Left lung (tissue), 10 donors: ENCODE measurements around the gene SEZ6. TPM values are rescaled to one million over a fixed set of nuclear protein-coding genes. Genes with fewer than 3 reads are reported as not detected.

Source experiments
- ATAC-seq: fragments of 200-7000 bp; cut with Tn5 transposase; one replicate; pipeline ENCODE4 v1.9.1; 2020; ENCODE audit warnings: moderate library complexity
- DNase-seq, 4 donors: peaks; one replicate each; pipeline ENCODE4 v3.0.0-alpha.2; 2013 to 2020
- H3K27ac ChIP-seq, 2 donors: fragments of 200-600 bp; sonication (generic) in 1 of 2; one replicate each; pipeline versions ENCODE4 v1.5.0 to v1.8.0; 2020 to 2021
- H3K27me3 ChIP-seq, 2 donors: fragments of 200-600 bp; sonication (generic) in 1 of 2; one replicate each; pipeline versions ENCODE4 v1.5.0 to v1.8.0; 2020 to 2021
- H3K36me3 ChIP-seq, 2 donors: fragments of 200-600 bp; sonication (generic) in 1 of 2; one replicate each; pipeline versions ENCODE4 v1.5.0 to v1.8.0; 2020 to 2021
- H3K4me1 ChIP-seq, 2 donors: fragments of 200-600 bp; one replicate each; pipeline ENCODE4 v1.8.0; 2021
- H3K4me3 ChIP-seq, 2 donors: fragments of 200-600 bp; sonication (generic) in 1 of 2; one replicate each; pipeline versions ENCODE4 v1.5.0 to v1.8.0; 2020 to 2021; ENCODE audit warnings: mild to moderate bottlenecking in 1 of 2
- H3K9me3 ChIP-seq, 2 donors: fragments of 200-600 bp; sonication (generic) in 1 of 2; one replicate each; pipeline versions ENCODE4 v1.5.0 to v1.8.0; 2020 to 2021
- intact Hi-C, 2 donors: fragments of 100-400 bp; cut with DNase I; formaldehyde crosslinking; loops; one replicate each; pipeline versions ENCODE4 v1.11.2 to v1.14.2; 2022
- polyA plus RNA-seq, 6 donors: library from polyadenylated mRNA; unstranded; fragments of 120-200 nt; gene quantifications; one replicate each; pipeline ENCODE4 v1.2.1, GENCODE V29; 2013; ENCODE audit not compliant: insufficient read length in 6 of 6
- total RNA-seq, 2 donors: library from RNA; stranded (reverse); fragmentation: NEBNext Ultra II Directional; extraction: Animal tissue kit (Norgen Biotek cat#: 25700); gene quantifications; one replicate each; pipeline ENCODE4 v1.2.1, GENCODE V29; 2021
- TF ChIP-seq, protein P1 (sequence below), 2 donors: fragments of 200-600 bp; sonication (generic) in 1 of 2; IDR thresholded peaks; one replicate each; pipeline versions ENCODE4 v1.5.0 to v1.8.0; 2021; ENCODE audit warnings: antibody characterized with exemption in 2 of 2
- donor health status: DM: no; HTN: yes; CAD: no.
- donor health status: DM: no; HTN: no; CAD: no.

SEZ6 gene
- total and polyA plus RNA-seq, 8 donors, result 0.09 to 1.2 (median 0.81) TPM; not detected in 1

GRCh38 chr17:28917465-28917864, 88.4 kb downstream of the SEZ6 start:
- Histone ChIP-seq H3K9me3 (no peaks in the 10 kb centered on the region), H3K4me3 (no peak overlapping the region), H3K27me3 (no peaks in the 10 kb centered on the region), H3K36me3 (peaks cover 0 to 100% of the 10 kb centered on the region in 2 donors), H3K4me1 (peaks cover 0 to 5% of the 10 kb centered on the region in 2 donors), H3K27ac (peak overlapping the region in 1 of 2 donors; percentile 11)
- intact Hi-C loops, result no loop called here
- TF ChIP-seq, protein P1, sequence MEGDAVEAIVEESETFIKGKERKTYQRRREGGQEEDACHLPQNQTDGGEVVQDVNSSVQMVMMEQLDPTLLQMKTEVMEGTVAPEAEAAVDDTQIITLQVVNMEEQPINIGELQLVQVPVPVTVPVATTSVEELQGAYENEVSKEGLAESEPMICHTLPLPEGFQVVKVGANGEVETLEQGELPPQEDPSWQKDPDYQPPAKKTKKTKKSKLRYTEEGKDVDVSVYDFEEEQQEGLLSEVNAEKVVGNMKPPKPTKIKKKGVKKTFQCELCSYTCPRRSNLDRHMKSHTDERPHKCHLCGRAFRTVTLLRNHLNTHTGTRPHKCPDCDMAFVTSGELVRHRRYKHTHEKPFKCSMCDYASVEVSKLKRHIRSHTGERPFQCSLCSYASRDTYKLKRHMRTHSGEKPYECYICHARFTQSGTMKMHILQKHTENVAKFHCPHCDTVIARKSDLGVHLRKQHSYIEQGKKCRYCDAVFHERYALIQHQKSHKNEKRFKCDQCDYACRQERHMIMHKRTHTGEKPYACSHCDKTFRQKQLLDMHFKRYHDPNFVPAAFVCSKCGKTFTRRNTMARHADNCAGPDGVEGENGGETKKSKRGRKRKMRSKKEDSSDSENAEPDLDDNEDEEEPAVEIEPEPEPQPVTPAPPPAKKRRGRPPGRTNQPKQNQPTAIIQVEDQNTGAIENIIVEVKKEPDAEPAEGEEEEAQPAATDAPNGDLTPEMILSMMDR (IDR thresholded peaks at IDR 0.05), result no peak
- no peak for ATAC-seq
- DNase-seq, result no peak

DNA sequence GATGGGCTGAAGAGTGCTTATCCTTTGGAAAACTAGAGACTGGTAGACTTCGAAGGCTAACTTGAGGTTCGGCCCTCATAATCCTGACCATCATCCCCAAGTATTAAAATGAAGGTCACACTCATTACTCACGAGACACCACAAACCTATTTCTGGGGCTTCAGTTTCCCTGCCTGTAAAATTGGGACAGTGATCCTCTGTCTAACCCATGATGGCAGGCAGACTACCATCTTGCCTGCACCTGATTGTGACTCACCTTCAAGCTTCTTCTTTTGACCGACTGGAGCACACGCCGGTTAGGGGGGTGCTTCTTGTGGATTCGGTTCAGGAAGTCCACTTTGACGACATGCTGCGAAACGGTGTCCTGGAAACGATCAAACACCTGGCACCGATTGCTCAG, 88.8 kb downstream of the SEZ6 start:
- H3K4me1 ChIP-seq, result peaks cover 0 to 9% of the 10 kb centered on the region in 2 donors
- H3K27me3 ChIP-seq, result no peaks in the 10 kb centered on the region
- intact Hi-C loops, result no loop called here
- no peak overlapping the region for H3K27ac ChIP-seq
- no peak for DNase-seq
- no peaks in the 10 kb centered on the region for H3K9me3 ChIP-seq
- TF ChIP-seq, protein P1 (IDR thresholded peaks at IDR 0.05), result no peak
- ATAC-seq, result no peak
- H3K36me3 ChIP-seq, result peaks cover 0 to 100% of the 10 kb centered on the region in 2 donors
- no peak overlapping the region for H3K4me3 ChIP-seq

DNA sequence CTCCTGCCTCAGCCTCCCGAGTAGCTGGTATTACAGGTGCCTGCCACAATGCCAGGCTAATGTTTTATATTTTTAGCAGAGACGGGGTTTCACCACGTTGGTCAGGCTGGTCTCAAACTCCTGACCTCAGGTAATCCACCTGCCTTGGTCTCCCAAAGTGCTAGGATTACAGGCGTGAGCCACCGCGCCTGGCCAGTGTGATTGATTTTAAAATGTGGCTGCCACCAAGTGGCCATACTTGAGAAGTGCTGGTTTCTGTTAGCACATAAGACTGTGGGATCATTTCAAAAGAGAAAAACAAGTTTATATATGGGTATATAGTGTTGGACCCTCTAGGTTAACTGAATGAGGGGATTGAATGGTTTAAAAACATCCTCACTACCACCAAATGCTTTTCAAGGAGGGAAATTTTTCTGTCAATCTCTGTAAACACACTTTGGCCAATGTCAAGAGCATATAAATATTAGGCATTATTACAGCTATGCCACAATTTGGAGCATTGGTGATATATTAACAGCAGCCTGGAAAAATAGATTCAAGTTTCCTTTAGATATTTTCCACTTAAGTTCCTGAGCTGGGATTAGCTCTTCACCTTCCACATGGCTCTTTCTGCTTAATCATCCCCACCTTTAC, 89.4 kb downstream of the SEZ6 start:
- peaks cover 0 to 100% of the 10 kb centered on the region in 2 donors for H3K36me3 ChIP-seq
- intact Hi-C loops, result no loop called here
- H3K4me1 ChIP-seq, result peaks cover 0 to 14% of the 10 kb centered on the region in 2 donors
- H3K9me3 ChIP-seq, result no peaks in the 10 kb centered on the region
- TF ChIP-seq, protein P1 (IDR thresholded peaks at IDR 0.05), result peak; percentile 62 to 76
- DNase-seq (peak in 1 of 4 donors; percentile 48), ATAC-seq (peak; percentile 80)
- H3K27ac ChIP-seq, result no peak overlapping the region
- H3K4me3 ChIP-seq, result no peak overlapping the region
- no peaks in the 10 kb centered on the region for H3K27me3 ChIP-seq

GRCh38 chr17:28912938-28913333, 92.9 kb downstream of the SEZ6 start:
- intact Hi-C loops, result no loop called here
- Histone ChIP-seq H3K36me3 (peaks cover 0 to 100% of the 10 kb centered on the region in 2 donors), H3K27me3 (no peaks in the 10 kb centered on the region), H3K4me1 (peaks cover 13 to 27% of the 10 kb centered on the region in 2 donors), H3K4me3 (no peak overlapping the region), H3K27ac (no peak overlapping the region), H3K9me3 (no peaks in the 10 kb centered on the region)
- DNase-seq, result no peak
- TF ChIP-seq, protein P1 (IDR thresholded peaks at IDR 0.05), result no peak
- no peak for ATAC-seq

DNA sequence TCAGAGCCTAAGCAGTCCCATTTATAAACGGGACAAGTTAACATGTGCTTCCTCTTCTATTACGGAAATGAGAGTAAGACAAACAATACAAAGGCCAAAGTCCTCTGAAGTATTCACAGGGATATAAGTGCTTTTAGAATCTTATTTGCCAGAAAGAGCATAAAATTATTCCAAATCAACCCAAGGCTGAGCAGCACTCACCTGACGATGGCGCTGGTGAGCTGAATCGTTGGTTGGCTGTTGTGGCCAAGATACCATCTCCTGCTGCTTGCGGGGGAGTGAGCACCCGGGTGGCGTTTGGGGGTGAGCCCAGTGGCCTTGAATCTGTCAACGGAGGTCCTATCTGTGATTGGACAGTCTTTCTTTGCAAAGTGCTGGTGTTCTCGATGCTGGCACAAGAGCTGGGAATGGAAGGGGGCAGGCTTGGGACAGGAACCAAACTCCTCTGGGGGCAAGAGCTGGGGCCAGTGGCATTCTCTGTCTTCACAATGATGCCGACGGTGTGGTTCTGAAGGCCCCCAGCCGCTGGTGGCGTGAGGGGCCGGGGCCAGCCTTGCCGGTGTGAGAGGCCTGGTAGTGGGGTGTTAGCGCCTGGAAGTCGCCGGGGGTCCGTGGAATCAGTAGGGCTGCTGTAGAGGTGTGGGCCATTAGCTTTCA, 93.4 kb downstream of the SEZ6 start:
- Histone ChIP-seq H3K9me3 (no peaks in the 10 kb centered on the region), H3K27ac (peak overlapping the region in 1 of 2 donors; percentile 20), H3K27me3 (no peaks in the 10 kb centered on the region), H3K4me1 (peaks cover 15 to 30% of the 10 kb centered on the region in 2 donors), H3K4me3 (no peak overlapping the region), H3K36me3 (peaks cover 0 to 100% of the 10 kb centered on the region in 2 donors)
- intact Hi-C loops, result no loop called here
- DNase-seq, result no peak
- peak; percentile 12 for ATAC-seq
- TF ChIP-seq, protein P1 (IDR thresholded peaks at IDR 0.05), result no peak
